ENCODE measurements around the gene RRP15. TPM values are rescaled to one million over a fixed set of nuclear protein-coding genes. Genes with fewer than 3 reads are reported as not detected.

The RRP15 gene
- total and polyA plus RNA-seq, 2 experiments from 2014 or later, result 19.8 to 86.5 TPM

- H4K20me1 ChIP-seq (replicated peaks; ENCODE audit: insufficient read depth), result no peaks in the 10 kb centered on the region
- H3K27ac ChIP-seq (ENCODE audit: low read depth), result no peak overlapping the region
- no peak overlapping the region for H3K4me3 ChIP-seq
- Mint-ChIP-seq H3K36me3 (ENCODE audit: low read depth) (no peaks in the 10 kb centered on the region), H3K9me3 (no peaks in the 10 kb centered on the region), H3K27ac (no peak overlapping the region), H3K27me3 (ENCODE audit: insufficient read depth, low read depth, poor library complexity) (no peaks in the 10 kb centered on the region), H3K4me3 (no peak overlapping the region), H3K4me1 (peaks cover 20% of the 10 kb centered on the region)
- ATAC-seq, result no peak
- H3K27me3 ChIP-seq (ENCODE audit: insufficient read depth), result no peaks in the 10 kb centered on the region
- TF ChIP-seq STAT1 (IDR thresholded peaks at IDR 0.05; ENCODE audit: unreplicated experiment) (no peak), POLR2AphosphoS5 (IDR thresholded peaks at IDR 0.05; ENCODE audit: low read depth) (no peak), ZNF114 (CRISPR knock-in tag; IDR thresholded peaks at IDR 0.05) (no peak), EZH2 (IDR thresholded peaks at IDR 0.05; ENCODE audit: low read depth, unreplicated experiment) (no peak), NANOG (IDR thresholded peaks at IDR 0.05; ENCODE audit: borderline replicate concordance) (no peak), CREB1 (CRISPR knock-in tag; IDR thresholded peaks at IDR 0.05; ENCODE audit: low read depth) (no peak), ETS1 (IDR thresholded peaks at IDR 0.05) (no peak), EZH2phosphoT487 (IDR thresholded peaks at IDR 0.05; ENCODE audit: unreplicated experiment) (no peak), REST (IDR thresholded peaks at IDR 0.05; ENCODE audit: unreplicated experiment) (no peak), JUNB (IDR thresholded peaks at IDR 0.05; ENCODE audit: unreplicated experiment) (no peak), ZNF331 (CRISPR knock-in tag; IDR thresholded peaks at IDR 0.05; ENCODE audit: low read depth) (no peak)
- TF ChIP-seq, protein P1, sequence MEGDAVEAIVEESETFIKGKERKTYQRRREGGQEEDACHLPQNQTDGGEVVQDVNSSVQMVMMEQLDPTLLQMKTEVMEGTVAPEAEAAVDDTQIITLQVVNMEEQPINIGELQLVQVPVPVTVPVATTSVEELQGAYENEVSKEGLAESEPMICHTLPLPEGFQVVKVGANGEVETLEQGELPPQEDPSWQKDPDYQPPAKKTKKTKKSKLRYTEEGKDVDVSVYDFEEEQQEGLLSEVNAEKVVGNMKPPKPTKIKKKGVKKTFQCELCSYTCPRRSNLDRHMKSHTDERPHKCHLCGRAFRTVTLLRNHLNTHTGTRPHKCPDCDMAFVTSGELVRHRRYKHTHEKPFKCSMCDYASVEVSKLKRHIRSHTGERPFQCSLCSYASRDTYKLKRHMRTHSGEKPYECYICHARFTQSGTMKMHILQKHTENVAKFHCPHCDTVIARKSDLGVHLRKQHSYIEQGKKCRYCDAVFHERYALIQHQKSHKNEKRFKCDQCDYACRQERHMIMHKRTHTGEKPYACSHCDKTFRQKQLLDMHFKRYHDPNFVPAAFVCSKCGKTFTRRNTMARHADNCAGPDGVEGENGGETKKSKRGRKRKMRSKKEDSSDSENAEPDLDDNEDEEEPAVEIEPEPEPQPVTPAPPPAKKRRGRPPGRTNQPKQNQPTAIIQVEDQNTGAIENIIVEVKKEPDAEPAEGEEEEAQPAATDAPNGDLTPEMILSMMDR (conservative IDR thresholded peaks at IDR 0.05; ENCODE audit: low read depth in 2 of 2), result no peak
- TF ChIP-seq, protein P2, sequence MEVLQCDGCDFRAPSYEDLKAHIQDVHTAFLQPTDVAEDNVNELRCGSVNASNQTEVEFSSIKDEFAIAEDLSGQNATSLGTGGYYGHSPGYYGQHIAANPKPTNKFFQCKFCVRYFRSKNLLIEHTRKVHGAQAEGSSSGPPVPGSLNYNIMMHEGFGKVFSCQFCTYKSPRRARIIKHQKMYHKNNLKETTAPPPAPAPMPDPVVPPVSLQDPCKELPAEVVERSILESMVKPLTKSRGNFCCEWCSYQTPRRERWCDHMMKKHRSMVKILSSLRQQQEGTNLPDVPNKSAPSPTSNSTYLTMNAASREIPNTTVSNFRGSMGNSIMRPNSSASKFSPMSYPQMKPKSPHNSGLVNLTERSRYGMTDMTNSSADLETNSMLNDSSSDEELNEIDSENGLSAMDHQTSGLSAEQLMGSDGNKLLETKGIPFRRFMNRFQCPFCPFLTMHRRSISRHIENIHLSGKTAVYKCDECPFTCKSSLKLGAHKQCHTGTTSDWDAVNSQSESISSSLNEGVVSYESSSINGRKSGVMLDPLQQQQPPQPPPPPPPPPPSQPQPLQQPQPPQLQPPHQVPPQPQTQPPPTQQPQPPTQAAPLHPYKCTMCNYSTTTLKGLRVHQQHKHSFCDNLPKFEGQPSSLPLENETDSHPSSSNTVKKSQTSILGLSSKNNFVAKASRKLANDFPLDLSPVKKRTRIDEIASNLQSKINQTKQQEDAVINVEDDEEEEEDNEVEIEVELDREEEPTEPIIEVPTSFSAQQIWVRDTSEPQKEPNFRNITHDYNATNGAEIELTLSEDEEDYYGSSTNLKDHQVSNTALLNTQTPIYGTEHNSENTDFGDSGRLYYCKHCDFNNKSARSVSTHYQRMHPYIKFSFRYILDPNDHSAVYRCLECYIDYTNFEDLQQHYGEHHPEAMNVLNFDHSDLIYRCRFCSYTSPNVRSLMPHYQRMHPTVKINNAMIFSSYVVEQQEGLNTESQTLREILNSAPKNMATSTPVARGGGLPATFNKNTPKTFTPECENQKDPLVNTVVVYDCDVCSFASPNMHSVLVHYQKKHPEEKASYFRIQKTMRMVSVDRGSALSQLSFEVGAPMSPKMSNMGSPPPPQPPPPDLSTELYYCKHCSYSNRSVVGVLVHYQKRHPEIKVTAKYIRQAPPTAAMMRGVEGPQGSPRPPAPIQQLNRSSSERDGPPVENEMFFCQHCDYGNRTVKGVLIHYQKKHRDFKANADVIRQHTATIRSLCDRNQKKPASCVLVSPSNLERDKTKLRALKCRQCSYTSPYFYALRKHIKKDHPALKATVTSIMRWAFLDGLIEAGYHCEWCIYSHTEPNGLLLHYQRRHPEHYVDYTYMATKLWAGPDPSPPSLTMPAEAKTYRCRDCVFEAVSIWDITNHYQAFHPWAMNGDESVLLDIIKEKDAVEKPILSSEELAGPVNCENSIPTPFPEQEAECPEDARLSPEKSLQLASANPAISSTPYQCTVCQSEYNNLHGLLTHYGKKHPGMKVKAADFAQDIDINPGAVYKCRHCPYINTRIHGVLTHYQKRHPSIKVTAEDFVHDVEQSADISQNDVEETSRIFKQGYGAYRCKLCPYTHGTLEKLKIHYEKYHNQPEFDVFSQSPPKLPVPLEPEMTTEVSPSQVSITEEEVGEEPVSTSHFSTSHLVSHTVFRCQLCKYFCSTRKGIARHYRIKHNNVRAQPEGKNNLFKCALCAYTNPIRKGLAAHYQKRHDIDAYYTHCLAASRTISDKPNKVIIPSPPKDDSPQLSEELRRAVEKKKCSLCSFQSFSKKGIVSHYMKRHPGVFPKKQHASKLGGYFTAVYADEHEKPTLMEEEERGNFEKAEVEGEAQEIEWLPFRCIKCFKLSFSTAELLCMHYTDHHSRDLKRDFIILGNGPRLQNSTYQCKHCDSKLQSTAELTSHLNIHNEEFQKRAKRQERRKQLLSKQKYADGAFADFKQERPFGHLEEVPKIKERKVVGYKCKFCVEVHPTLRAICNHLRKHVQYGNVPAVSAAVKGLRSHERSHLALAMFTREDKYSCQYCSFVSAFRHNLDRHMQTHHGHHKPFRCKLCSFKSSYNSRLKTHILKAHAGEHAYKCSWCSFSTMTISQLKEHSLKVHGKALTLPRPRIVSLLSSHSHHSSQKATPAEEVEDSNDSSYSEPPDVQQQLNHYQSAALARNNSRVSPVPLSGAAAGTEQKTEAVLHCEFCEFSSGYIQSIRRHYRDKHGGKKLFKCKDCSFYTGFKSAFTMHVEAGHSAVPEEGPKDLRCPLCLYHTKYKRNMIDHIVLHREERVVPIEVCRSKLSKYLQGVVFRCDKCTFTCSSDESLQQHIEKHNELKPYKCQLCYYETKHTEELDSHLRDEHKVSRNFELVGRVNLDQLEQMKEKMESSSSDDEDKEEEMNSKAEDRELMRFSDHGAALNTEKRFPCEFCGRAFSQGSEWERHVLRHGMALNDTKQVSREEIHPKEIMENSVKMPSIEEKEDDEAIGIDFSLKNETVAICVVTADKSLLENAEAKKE (CRISPR knock-in tag; IDR thresholded peaks at IDR 0.05), result no peak
- H3K79me2 ChIP-seq (replicated peaks; ENCODE audit: insufficient read depth), result no peaks in the 10 kb centered on the region
- DNase-seq (ENCODE audit: low spot score), result no peak
- H3K9me2 ChIP-seq (ENCODE audit: insufficient read depth), result no peaks in the 10 kb centered on the region; the same call in 1 of the 2 replicates
- peak overlapping the region; percentile 29; the same call in 1 of the 2 replicates for H3K4me2 ChIP-seq
- no peak overlapping the region for H2AFZ ChIP-seq
- H3K36me3 ChIP-seq (ENCODE audit: insufficient read depth), result no peaks in the 10 kb centered on the region
- H3F3A ChIP-seq (replicated peaks; ENCODE audit: low read depth), result no peaks in the 10 kb centered on the region
- H3K4me1 ChIP-seq (ENCODE audit: insufficient read depth), result peaks cover 24% of the 10 kb centered on the region
These were observed 70.2 kb downstream of the RRP15 start for GRCh38 chr1:218355278-218355677.
